HFF-Myc (cell line): Measurements from ENCODE around the gene FRMD7.

Experiments
- DNase-seq: peaks from one replicate; pipeline ENCODE4 v3.0.0-alpha.2; 2011; ENCODE audit warnings: low read depth; ENCODE audit errors: extremely low read depth
- H3K4me3 ChIP-seq: replicated peaks from 2 replicates; pipeline ENCODE4 v1.5.1; 2011; ENCODE audit warnings: low read depth, mild to moderate bottlenecking, control low read depth, low read length
- TF ChIP-seq, protein P1 (sequence below): IDR thresholded peaks from 2 replicates; pipeline ENCODE4 v1.5.1; 2012; ENCODE audit warnings: mild to moderate bottlenecking, low read depth, low read length, control low read depth; ENCODE audit errors: missing control alignments

The FRMD7 gene

DNA sequence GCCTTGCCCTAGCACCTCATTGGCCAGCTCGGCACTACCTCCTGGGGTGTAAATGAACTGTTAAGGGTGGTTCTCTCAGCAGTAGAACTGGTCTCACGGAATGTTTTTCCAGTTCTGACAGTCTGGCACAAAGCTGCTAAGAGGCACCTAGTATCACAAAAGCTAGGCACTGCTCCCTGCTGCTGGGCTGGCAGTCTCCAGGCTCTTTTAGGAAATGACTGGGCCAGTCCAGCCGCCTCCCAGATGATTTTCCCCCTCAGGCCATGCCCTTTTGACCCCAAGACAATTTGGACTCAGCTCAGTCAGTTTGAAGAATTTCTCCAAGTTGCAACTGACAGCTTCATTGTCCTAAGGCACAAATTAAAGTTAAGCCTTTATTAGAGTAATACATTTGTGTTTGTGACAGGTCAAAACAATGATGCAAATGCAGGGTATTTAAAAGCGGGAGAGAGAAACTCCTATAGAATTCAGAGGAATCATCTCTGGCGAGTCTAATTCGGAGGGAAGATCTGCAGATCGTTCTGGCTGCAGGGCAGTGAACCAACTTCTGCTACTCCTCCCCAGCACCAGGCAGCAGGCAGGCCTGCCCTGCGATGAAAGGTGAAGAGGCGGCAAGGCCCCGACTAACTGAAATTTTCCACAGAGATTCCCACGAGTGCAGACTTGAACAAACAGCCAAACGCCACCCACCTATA is 7.9 kb downstream of the FRMD7 start:
- TF ChIP-seq, protein P1, sequence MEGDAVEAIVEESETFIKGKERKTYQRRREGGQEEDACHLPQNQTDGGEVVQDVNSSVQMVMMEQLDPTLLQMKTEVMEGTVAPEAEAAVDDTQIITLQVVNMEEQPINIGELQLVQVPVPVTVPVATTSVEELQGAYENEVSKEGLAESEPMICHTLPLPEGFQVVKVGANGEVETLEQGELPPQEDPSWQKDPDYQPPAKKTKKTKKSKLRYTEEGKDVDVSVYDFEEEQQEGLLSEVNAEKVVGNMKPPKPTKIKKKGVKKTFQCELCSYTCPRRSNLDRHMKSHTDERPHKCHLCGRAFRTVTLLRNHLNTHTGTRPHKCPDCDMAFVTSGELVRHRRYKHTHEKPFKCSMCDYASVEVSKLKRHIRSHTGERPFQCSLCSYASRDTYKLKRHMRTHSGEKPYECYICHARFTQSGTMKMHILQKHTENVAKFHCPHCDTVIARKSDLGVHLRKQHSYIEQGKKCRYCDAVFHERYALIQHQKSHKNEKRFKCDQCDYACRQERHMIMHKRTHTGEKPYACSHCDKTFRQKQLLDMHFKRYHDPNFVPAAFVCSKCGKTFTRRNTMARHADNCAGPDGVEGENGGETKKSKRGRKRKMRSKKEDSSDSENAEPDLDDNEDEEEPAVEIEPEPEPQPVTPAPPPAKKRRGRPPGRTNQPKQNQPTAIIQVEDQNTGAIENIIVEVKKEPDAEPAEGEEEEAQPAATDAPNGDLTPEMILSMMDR: no peak
- DNase-seq: no peak
- no peak overlapping the region for H3K4me3 ChIP-seq

DNA sequence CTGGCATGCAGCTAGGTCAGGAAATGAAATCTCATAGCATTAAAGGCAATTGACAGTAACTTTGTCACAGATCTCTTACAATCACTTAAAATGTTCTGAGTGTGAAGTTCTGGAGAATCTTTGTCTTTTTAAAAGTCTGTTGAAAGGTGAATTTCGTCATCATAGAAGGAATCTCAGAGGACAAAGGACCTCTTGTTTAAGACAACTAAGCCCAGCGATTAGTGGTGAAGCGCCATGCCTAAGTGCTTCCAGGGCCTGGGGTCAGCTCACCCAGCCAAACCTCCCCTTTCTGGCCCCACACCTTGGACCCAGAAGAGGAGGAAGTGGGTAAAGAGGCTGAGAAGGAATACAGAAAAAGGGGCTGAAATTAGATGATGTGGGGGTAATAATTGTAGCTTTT is 8.5 kb downstream of the FRMD7 start:
- TF ChIP-seq, protein P1: no peak
- DNase-seq: no peak
- H3K4me3 ChIP-seq: no peak overlapping the region

DNA sequence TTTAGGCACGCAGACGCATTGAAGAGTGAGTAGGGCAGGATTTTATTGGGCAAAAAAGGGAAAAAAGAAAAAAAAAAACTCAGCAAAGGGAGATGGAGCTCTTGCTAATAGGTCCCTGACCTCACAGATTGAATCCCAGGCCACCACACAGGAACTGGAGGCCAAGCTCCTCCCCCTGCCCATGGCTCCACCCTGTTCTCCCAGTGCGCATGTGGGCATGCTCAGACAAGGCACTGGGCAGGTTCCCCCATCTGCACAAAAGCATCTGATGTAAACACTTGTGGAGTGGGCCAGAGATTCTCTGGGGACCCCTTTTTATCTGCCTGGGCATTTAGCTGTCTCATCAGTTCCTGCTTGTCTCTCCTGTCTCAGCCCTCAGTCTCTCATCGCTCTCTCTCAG is 9.5 kb downstream of the FRMD7 start:
- TF ChIP-seq, protein P1: no peak
- DNase-seq: no peak
- no peak overlapping the region for H3K4me3 ChIP-seq

- H3K4me3 ChIP-seq: no peak overlapping the region
- TF ChIP-seq, protein P1: no peak
- DNase-seq: no peak
Observed at GRCh38 chrX:132115792-132116191, 12.0 kb downstream of the FRMD7 start.

- TF ChIP-seq, protein P1: no peak
- DNase-seq: no peak
- H3K4me3 ChIP-seq: no peak overlapping the region
Observed at GRCh38 chrX:132114607-132115006, 13.2 kb downstream of the FRMD7 start.

DNA sequence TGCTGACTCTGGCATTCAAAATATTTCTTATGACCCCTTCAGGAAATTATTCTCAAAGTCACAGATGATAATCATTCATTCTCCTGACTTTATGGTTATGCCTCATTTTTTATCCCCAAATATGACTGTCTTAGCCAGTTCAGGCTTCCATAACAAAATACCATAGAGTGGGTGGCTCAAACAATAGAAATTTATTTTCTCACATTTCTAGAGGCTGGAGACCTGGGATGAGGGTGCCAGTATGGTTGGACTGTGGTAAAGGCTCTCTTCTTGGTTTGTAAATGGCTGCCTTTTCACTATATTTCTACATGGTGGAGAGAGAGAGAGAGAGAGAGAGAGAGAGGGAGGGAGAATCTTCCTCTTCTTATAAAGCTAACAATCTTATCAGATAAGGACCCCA is 20.5 kb downstream of the FRMD7 start:
- TF ChIP-seq, protein P1: no peak
- no peak for DNase-seq
- no peak overlapping the region for H3K4me3 ChIP-seq

DNA sequence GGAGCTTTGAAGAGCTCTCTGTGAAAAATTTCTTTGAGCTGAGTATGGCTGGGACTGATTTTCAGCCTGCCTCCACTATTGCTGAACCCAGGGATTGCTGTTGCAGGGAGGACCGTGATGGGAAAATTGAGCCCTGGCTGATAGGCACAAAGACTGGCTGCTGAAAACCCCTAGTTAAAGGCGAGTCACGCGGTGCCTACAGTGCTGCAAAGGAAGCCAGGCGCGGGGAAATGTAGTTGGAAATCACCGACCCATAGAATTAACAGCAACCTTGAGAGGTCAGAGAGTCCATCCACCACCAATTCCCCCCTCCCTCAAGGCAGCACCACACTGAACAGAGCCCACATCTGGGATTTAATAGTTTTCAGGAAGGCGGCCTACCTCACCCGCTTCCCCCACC is 26.0 kb downstream of the FRMD7 start:
- DNase-seq: no peak
- no peak overlapping the region for H3K4me3 ChIP-seq
- TF ChIP-seq, protein P1: no peak
